ENCODE measurements around the gene PSENEN.

PSENEN gene

DNA sequence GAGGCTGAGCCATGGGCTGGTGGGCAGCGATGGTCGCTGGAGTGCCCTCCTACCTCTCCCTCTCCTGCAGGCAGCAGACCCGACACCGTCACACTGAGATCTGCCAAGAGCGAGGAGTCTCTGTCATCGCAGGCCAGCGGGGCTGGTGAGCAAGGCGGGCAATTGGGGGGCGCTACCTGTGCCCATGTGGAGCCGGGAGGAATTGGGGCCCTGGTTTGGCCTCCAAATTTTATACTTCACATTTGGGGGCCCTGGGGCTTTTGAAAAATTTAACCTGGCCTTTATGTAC, 39.8 kb downstream of the PSENEN start:
- H3K9me3 ChIP-seq = no peaks in the 10 kb centered on the region
- peaks cover 27% of the 10 kb centered on the region for H3K4me1 ChIP-seq
- H3K4me2 ChIP-seq = no peak overlapping the region
- TF ChIP-seq Cebpa-rat (IDR thresholded peaks at IDR 0.05) = no peak
- no peaks in the 10 kb centered on the region for H3K27me3 ChIP-seq
- H4K20me1 ChIP-seq = peaks cover 13% of the 10 kb centered on the region; the same call in 1 of the 2 replicates
- no peak overlapping the region for H3K27ac ChIP-seq
- H3K9ac ChIP-seq = no peak overlapping the region
- no peak overlapping the region for H3K4me3 ChIP-seq
- peaks cover 79% of the 10 kb centered on the region for H3K36me3 ChIP-seq

DNA sequence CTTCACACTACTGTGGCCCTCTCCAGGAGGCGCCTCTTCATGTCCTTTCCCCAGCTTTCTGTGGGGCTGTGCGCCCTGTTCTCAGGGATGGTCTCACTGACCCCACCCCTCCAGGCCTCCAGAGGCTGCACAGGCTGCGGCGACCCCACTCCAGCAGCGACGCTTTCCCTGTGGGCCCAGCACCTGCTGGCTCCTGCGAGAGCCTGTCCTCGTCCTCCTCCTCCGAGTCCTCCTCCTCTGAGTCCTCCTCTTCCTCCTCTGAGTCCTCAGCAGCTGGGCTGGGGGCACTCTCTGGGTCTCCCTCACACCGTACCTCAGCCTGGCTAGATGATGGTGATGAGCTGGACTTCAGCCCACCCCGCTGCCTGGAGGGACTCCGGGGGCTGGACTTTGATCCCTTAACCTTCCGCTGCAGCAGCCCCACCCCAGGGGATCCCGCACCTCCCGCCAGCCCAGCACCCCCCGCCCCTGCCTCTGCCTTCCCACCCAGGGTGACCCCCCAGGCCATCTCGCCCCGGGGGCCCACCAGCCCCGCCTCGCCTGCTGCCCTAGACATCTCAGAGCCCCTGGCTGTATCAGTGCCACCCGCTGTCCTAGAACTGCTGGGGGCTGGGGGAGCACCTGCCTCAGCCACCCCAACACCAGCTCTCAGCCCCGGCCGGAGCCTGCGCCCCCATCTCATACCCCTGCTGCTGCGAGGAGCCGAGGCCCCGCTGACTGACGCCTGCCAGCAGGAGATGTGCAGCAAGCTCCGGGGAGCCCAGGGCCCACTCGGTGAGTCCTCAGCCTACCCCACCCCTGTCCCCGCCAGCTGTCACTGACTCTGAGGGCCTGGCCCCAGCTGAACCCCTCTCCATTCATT, 41.1 kb downstream of the PSENEN start:
- no peaks in the 10 kb centered on the region for H3K9me3 ChIP-seq
- H3K4me3 ChIP-seq = no peak overlapping the region
- H3K9ac ChIP-seq = no peak overlapping the region
- H3K36me3 ChIP-seq = peaks cover 69% of the 10 kb centered on the region
- H3K27ac ChIP-seq = 0 out of 2 replicates have a peak overlapping the region, but pooled peaks have one; percentile 18
- TF ChIP-seq Cebpa-rat (IDR thresholded peaks at IDR 0.05) = no peak
- peaks cover 11% of the 10 kb centered on the region; the same call in 1 of the 2 replicates for H4K20me1 ChIP-seq
- no peak overlapping the region for H3K4me2 ChIP-seq
- H3K4me1 ChIP-seq = peaks cover 39% of the 10 kb centered on the region
- no peaks in the 10 kb centered on the region for H3K27me3 ChIP-seq

DNA sequence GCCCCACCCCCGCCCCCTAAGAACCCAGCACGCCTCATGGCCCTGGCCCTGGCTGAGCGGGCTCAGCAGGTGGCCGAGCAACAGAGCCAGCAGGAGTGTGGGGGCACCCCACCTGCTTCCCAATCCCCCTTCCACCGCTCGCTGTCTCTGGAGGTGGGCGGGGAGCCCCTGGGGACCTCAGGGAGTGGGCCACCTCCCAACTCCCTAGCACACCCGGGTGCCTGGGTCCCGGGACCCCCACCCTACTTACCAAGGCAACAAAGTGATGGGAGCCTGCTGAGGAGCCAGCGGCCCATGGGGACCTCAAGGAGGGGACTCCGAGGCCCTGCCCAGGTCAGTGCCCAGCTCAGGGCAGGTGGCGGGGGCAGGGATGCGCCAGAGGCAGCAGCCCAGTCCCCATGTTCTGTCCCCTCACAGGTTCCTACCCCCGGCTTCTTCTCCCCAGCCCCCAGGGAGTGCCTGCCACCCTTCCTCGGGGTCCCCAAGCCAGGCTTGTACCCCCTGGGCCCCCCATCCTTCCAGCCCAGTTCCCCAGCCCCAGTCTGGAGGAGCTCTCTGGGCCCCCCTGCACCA, 41.9 kb downstream of the PSENEN start:
- Histone ChIP-seq H3K4me3 (no peak overlapping the region), H3K9ac (no peak overlapping the region), H3K27me3 (no peaks in the 10 kb centered on the region), H3K36me3 (peaks cover 61% of the 10 kb centered on the region), H3K27ac (no peak overlapping the region), H4K20me1 (peaks cover 9% of the 10 kb centered on the region; the same call in 1 of the 2 replicates), H3K4me1 (peaks cover 40% of the 10 kb centered on the region), H3K4me2 (no peak overlapping the region), H3K9me3 (no peaks in the 10 kb centered on the region)
- no peak for TF ChIP-seq Cebpa-rat (IDR thresholded peaks at IDR 0.05)

DNA sequence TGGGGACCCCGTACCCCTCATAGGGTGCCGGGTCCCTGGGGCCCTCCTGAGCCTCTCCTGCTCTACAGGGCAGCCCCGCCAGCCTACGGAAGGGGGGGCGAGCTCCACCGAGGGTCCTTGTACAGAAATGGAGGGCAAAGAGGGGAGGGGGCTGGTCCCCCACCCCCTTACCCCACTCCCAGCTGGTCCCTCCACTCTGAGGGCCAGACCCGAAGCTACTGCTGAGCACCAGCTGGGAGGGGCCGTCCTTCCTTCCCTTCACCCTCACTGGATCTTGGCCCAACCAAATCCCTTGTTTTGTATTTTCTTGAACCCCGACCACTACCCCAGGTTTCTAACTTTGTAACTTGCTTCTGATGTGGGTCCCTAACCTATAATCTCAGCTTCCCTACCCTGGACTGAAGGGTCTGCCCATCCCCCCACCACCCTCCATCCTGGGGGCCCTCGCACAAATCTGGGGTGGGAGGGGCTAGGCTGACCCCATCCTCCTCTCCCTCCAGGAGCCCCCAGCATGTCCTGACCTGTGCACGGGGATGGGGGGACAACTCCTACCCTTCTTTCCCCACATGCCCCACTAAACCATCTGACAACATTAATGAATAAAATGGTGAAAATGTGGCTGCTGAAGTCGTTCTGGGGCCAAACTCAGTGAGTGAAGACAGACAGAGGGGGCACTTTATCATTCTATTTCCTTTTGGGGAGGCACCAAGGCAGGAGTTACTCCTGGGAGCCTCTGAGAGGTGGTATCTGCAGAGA, 42.9 kb downstream of the PSENEN start:
- no peaks in the 10 kb centered on the region for H3K9me3 ChIP-seq
- H3K36me3 ChIP-seq = peaks cover 50% of the 10 kb centered on the region
- H3K4me2 ChIP-seq = no peak overlapping the region
- no peak overlapping the region for H3K4me3 ChIP-seq
- H3K27ac ChIP-seq = peak overlapping the region; percentile 30; the same call in 1 of the 2 replicates
- no peak for TF ChIP-seq Cebpa-rat (IDR thresholded peaks at IDR 0.05)
- no peak overlapping the region for H3K9ac ChIP-seq
- H3K4me1 ChIP-seq = peaks cover 40% of the 10 kb centered on the region
- H3K27me3 ChIP-seq = no peaks in the 10 kb centered on the region
- peaks cover 9% of the 10 kb centered on the region; the same call in 1 of the 2 replicates for H4K20me1 ChIP-seq

DNA sequence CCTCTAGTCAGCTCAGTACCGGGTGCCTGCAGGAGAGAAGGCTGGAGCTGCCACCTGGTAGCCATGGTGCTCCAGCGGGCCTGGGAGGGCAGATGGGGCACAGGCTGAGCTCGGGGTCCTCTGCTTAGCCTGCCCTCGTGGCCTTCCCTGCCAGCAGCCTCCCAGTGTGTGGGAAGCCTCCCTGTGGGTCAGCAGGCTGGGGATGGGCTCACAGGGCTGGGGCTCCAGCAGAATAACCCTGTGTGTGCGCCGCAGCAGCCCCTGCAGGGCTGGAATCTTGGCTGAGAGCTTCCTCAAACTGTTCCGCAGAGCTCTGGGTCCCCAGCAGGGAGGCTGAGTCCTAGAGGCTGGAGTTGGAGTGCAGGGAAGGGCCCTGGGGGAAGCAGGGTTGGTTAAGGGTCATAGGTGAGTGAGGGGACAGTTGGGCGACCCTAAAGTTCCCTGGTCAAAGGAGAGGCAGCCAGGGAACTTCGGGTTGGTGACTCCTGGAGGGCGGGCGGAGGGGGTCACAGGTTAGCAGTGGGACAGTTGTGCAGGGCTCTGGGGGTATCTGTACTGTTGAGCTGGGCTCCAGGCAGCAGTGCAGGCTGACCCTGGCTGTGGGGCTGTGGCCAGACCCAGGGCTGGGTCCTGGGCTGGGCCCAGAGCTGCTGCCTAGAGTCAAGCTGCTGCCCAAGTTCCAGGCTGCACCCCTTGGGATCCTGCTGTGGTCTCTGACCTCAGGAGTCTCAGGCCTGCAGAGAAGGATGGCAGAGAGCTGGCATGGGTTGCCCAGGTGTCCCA, 43.9 kb downstream of the PSENEN start:
- TF ChIP-seq Cebpa-rat (IDR thresholded peaks at IDR 0.05) = no peak
- no peak overlapping the region for H3K4me3 ChIP-seq
- H3K27ac ChIP-seq = peak overlapping the region; percentile 30; the same call in 1 of the 2 replicates
- H3K9ac ChIP-seq = no peak overlapping the region; the same call in 1 of the 2 replicates
- no peaks in the 10 kb centered on the region for H3K9me3 ChIP-seq
- no peaks in the 10 kb centered on the region for H3K27me3 ChIP-seq
- H4K20me1 ChIP-seq = peaks cover 9% of the 10 kb centered on the region; the same call in 1 of the 2 replicates
- peaks cover 45% of the 10 kb centered on the region for H3K4me1 ChIP-seq
- H3K4me2 ChIP-seq = no peak overlapping the region
- peaks cover 45% of the 10 kb centered on the region for H3K36me3 ChIP-seq

DNA sequence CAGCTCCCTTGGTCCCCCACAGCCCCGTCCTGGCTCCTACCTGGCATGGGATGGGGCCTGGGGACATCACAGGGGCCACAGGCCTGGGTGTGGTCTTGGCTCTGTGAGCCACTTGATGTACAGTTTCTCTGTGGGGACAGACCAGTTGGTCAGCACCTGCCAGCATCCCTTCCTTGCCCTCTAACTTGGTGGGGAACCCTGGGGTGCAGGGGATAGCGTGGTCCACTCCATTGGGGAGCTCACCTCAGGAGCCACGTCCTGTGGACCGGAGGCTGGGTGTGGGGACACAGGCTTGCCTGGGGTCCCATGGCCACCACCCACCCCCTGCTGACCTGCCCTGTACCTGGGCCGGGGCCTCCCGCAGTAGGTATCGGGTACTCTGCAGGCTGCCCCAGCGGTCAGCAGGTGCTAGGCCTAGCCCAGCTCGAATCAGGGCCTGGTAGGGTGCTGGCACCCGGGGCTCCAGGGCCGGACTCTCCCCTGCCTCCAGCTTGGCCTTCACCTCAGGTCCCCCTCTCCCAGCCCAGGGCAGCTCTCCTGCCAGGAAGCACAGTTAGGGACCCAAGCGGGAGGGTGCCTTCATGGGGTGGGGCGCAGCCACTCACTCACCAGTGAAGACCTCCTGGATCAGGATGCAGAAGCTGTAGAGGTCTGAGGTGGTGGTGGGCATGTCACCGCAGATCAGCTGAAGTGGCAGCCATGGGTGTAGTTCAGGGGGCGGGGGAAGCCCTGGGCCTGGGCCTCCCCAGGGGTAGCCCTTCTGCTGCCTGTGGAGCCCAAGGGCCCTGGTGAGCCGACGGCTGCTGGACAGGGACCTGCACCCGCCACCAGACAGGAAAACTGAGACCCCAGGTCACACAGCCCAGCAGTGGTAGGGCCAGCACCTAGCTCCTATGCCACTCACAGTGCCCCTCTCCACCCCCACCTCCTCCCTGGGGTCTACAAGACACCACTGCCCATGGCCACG, 44.8 kb downstream of the PSENEN start:
- peaks cover 9% of the 10 kb centered on the region; the same call in 1 of the 2 replicates for H4K20me1 ChIP-seq
- no peak overlapping the region for H3K4me3 ChIP-seq
- no peak overlapping the region for H3K9ac ChIP-seq
- peak overlapping the region; percentile 76 for H3K4me2 ChIP-seq
- peak overlapping the region; percentile 35; the same call in 1 of the 2 replicates for H3K27ac ChIP-seq
- H3K27me3 ChIP-seq = no peaks in the 10 kb centered on the region
- H3K4me1 ChIP-seq = peaks cover 45% of the 10 kb centered on the region
- peaks cover 38% of the 10 kb centered on the region for H3K36me3 ChIP-seq
- H3K9me3 ChIP-seq = no peaks in the 10 kb centered on the region
- no peak for TF ChIP-seq Cebpa-rat (IDR thresholded peaks at IDR 0.05)

DNA sequence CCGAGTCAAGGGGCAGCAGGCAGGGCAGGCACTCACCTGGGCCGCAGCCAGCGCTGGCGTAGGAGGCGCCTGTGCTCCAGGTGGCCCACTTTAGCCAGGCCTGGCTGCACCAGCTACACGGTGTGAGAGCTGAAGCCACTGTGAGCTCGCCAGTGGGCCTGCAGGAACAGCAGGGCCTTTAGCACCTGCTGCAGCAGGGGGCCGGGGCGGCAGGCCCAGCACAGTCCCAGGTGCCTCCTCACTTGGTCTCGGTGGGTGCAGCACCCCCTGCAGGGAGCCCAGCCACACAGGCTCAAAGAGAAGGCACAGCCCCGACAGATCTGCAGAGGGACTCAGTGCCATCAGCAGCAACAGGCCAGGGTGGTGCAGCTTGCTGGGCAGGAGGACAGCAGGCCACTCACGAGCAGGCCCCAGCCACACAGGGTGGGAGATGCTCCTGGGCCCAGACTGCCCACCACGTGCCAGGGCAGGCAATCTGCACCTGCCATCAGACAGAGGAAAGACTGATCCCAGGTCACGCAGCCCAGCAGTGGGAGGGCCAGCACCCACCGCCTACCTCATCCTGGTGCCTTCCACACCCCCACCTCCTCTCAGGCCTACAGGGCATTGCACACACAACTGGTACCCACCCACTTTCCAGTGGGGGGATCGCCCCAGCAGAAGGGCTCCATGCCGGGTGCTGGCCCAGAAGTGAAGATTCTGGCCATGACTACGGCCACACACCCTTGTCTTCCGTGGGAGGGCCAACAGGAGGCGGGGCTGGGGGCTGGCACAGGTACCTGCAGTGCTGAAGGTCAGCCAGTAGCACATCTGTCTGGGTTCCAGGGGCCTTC, 45.7 kb downstream of the PSENEN start:
- Histone ChIP-seq H3K9ac (no peak overlapping the region), H3K4me2 (peak overlapping the region; percentile 76), H3K27ac (peak overlapping the region; percentile 35), H3K4me1 (peaks cover 45% of the 10 kb centered on the region), H3K36me3 (peaks cover 29% of the 10 kb centered on the region), H3K9me3 (no peaks in the 10 kb centered on the region), H3K4me3 (no peak overlapping the region), H3K27me3 (no peaks in the 10 kb centered on the region), H4K20me1 (peaks cover 9% of the 10 kb centered on the region; the same call in 1 of the 2 replicates)
- no peak for TF ChIP-seq Cebpa-rat (IDR thresholded peaks at IDR 0.05)

Data from BLaER1 (cell line).